Measurements from ENCODE around the gene MRPL21.
A peak's percentile ranks its signal among the peaks of the same experiment; 100 is the strongest.

Gene MRPL21

GRCh38 chr11:68934666-68935065 is 31.0 kb upstream of the MRPL21 start:
- DNase-seq: no peak

DNA sequence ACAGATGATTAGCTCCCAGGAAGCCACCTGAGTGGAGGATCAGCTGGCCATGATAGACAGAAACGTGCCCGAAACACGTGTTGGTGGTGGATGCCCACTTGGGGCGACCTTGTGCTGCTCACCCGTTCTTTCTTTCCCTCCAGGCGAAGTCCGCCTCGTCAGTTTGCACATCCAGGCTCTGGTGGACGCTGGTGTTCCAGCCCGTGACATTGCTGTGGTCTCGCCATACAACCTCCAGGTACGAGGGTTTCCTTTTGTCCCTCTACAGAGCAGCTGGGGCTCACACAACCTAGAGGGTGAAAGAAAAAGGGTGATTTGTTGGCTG is 30.7 kb upstream of the MRPL21 start:
- DNase-seq: no peak

DNA sequence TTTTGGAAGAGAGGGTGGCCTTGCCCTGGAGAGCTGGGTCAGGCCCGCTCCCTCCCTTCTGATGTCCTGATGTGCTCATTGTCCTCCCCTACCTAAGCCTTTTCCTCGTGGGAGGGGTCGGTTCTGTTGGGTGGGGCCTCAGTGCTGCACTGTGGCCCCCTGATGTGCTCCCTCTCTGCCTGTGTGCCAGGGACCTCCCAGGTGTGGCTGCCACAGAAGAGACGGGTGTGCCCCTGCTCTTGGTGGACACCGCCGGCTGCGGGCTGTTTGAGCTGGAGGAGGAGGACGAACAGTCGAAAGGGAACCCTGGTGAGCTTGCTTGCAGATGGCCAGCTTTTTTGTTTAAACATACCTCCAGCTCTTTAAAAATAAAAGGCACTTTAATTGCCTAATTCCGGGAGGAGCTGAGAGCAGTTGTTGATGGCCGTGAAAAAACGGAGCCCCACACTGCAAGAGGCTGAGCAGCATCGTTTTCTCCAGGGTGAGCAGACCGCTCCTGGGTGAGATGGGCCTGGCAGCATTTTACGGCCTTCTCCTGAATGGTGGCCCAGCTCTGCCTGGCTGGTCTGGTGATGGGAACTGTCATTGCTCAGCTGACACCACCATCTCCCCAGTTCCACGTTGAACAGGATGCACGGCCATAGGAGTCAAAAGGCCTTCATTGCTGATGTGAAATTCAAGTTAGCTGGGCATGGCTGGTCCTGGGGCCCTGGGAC is 30.1 kb upstream of the MRPL21 start:
- DNase-seq: no peak

DNA sequence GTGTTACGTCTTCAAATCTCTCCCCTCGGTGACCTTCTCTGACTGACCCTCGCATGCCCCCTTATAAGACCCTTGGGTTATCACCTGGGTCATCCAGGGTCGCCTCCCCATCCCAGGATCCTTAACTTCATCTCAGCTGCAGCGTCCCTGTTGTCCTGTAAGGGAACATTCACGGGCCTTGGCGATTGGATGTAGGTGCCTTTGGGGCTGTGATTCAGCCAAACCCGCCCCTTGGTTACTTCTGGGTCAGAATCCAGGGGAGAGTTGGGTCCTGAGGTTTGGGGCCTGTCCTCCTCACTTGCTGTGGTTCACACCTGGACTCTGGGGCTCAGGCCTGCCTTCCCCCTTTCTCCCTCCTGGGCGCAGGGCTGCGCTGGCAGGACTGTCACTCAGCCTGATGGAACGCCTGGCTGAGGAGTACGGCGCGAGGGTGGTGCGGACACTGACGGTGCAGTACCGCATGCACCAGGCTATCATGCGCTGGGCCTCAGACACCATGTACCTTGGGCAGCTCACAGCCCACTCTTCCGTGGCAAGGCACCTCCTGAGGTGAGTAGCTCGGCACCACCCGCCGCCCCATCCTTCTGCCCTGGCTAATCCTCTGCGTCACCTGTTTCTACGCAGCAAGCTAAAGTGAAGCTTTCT is 29.4 kb upstream of the MRPL21 start:
- DNase-seq: no peak

DNA sequence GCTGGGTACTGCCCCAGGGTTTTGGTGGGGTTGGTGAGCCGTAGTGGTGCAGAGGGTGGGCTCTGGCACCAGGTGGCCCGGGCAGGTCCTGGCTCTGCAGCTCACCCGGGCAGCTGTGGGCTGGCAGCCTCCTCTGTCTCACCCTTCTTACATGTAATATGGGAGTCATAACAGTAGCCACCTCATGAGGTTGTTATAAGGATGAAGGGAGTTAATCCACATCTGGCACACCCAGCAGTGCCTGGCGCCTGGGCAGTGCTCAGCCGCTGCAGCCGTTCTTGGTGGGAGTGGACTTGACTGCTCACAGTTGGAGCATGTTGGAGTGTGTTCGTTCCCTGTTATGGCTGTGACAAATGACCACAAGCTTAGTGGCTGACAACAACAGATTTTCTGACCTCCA is 28.7 kb upstream of the MRPL21 start:
- no peak for DNase-seq

DNA sequence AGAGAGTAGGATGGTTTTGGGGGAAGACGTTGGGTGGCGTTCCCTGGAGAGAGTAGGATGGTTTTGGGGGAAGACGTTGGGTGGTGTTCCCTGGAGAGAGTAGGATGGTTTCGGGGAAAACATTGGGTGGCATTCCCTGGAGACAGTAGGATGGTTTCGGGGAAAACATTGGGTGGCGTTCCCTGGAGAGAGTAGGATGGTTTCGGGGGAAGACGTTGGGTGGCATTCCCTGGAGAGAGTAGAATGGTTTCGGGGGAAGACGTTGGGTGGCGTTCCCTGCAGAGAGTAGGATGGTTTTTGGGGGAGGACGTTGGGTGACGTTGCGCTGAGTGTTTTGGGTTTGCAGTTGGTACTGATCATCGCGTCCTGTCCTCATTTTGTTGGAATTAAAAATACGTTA is 28.3 kb upstream of the MRPL21 start:
- no peak for DNase-seq

DNA sequence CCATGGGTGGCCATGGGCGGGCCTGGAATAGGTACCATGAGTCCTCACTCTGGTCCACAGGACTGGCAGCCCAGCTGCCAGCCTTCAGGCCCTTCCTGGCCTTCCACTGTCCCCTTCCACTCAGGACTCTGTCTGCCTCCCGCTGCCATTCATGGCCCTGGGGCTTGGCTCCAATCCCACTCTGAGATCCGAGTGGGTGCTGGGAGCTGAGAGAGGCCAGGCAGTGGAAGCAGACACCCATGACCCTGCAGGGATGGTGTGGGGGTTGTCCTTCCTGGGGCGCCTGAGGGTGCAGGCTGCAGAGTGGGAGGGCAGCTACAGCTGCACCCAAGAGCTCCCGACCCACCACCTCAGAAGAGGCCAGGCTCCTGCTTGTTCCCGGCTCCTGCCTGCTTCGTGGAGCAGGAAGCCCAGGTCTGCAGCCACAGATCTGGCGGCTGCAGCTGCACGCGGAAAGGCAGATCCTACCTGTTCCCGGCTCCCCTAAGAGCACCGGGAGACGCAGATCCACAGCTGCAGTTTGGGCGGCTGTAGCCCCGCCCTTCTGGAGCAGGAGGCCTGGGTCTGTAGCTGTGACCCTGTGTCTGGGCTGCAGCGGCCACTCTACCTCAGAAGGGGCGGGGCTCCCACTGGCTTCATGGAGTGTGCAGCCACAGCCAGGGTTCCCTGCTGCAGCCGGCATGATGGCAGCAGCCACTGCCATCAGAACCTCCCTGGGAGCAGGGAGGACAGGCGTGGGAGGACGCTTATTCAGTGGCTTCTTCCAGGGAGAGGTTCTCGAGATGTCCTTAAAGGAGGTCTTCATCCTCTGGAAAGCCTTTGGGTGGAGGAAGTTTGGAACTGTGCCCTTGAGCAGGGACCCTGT is 27.6 kb upstream of the MRPL21 start:
- DNase-seq: no peak

DNA sequence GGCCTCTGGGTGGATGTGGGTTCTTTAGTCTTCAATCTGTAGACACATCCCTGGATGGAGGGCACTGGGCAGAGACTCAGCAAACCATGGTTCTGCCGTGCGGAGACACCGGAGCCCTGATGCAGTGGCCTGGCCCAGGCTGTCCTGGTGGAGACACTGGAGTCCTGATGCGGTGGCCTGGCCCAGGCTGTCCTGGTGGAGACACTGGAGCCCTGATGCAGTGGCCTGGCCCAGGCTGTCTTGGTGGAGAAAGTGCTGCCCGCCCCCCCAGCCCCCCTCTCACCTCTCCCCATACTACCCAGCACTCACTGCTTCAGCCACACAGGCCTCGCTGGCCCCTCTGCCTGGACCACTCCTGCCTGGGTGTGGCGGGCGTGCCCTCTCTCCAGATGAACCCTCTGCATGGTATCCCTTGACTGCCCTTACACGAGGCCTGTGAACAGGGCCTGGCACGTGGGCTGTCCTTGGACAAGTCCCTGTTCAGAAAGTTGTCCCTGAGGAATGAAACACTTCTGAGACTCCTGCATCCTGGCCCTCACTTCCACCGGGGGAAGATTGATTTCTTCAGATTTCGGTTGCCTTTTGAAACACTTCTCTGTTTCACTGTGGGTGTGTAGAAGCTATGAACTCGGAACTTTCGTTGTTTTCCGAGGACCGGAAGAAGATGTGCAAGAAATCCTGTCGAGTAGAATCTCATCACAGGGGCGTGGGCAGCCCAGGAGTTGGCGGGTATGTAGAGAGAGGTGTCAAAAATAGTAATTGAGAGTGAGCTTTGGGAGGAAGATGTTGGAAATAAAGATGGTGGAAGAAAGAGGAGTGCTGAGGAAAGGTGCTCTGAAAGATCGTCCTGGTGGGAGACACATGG is 26.3 kb upstream of the MRPL21 start:
- no peak for DNase-seq

DNA sequence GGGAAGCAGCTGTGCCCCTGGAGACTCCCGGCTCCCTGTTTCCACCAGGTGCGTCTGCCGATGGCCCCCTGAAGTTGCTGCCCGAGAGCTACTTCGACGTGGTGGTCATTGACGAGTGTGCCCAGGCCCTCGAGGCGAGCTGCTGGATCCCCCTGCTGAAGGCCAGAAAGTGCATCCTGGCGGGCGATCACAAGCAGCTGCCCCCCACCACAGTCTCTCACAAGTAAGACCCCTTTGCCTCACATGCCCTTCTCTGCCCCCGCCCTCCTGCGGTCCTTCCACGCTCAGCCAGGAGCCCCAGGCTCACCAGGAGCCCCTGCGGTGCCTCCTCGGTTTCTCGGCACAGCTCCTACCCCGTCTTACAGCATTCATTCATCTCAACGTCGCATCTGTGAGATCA is 25.5 kb upstream of the MRPL21 start:
- no peak for DNase-seq

DNA sequence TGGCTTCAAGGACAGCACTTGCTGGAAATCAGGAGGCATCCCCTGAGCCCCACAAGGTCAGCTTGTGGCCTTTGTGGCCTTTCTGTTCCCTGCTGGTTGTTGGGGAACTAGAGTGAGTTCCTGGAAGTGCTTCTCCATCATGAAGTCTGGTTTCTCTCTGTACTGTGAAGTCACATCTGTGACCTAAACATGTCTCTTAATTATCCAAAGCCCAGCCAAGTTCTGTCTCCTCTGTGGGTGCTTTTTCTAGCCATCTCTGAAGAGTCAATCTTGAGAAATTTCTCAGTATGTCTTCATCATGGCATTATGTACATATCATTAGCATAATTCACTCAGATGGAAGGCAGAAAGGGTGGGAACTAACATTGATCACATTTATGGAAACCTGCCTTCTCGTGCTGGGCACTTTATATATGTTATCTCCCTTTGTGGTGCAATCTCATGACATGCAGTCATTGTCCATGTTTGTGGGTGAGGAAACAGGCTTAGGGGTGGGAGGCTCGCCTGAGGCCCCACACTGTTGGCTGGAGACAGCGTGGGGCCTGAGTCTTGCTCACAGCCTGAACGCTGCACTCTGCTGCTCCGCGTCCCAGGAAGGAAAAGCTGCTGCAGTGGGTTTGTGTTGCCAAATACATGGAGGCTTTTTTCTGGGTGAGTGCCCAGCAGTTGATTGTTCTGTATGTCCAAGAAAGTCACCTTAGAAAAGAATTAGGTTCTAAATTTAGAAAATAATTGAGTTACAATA is 24.7 kb upstream of the MRPL21 start:
- DNase-seq: no peak

- DNase-seq: peak; percentile 3
Measured at GRCh38 chr11:68927280-68928135, 23.9 kb upstream of the MRPL21 start.

DNA sequence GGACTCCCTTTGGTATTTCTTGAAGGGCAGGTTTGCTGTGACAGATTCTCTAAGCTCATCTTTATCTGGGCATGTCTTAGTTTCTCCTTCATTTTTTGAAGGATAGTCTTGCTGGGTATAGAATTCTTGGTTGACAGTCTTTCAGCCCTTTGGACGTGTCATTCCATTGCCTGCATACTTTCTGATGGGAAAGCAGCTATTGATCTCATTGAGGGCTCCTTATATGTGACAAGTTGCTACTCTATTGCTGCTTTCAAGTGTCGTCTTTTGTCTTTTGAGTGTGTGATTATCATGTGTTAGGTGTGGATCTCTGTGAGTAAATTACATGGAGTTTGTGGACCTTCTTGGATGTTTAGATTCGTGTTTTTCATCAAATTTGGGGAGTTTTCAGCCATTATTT is 22.0 kb upstream of the MRPL21 start:
- DNase-seq: no peak

DNA sequence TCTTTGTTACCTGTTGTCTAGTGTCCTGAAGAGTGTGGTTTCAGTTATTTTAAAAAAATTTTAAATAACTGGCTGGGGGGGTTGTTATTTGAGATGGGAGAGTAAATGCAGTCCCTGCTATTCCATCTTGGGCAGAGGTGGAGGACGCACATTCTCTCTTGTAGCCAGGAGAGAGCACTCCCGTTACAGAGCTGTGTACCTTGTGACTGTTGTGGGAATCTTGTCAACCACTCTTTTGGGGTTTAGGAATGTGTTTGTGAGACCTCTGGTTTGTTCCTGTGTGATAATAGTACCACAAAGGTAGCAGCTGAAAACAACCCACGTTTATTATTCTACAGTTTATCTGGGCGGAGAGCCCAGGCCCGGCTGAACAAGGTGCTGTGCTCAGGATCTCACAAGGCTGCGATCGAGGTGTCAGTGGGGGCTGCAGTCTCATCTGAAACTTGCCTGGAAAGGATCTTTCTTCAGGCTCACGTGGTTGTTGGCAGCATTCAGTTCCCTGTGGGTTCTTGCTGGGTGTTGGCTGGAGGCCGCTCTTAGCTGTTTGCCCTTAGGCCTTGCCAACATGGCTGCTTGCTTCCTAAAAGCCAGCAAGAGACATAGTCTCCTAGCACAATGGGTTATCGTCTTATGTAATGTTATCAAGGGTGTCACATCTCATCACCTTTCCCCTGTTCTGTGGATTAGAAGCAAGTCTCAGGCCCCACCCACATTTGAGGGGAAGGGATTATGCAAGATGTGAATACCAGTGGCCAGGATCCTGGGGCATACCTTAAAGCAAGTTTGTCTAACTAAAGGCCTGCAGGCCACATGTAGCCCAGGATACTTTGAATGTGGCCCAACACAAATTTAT is 20.7 kb upstream of the MRPL21 start:
- no peak for DNase-seq

DNA sequence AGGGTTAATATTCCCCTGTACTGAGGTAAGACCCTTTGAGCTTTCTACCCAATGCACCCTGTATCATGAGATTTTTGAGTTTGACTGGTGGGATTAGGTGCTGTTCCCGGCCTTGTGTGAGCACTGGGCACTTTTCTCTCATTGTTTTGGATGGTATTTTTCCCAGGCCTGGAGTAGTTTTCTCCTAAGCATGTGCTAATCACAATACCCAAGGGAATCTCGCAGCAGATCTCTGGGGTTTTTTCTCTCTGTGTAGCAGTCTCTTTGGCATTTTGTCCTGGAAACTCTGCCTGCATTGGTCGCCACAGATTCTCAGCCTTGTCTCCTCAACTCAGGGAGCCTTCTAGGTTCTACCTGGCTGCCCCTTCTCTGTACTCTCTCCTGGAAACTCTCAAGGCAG is 20.0 kb upstream of the MRPL21 start:
- peak; percentile 6 for DNase-seq

DNA sequence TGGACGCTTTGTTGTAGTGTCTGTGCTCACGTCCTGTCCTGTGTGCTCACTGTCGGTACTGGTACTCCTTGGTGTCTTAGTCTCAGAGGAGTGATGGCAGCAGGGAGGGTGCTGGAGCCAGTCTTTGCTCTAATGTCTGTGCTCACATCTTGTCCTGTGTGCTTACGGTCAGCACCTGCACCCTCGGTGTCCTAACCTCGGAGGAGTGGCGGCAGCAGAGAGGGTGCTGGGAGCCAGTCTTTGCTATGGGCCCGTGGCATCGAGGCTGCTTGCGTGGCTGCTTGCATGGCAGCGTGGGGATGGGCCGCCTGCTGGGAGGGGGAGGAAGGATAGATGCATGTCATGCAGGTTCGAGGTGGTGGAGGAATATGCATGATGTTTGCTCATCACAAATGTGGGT is 12.8 kb upstream of the MRPL21 start:
- no peak for DNase-seq

DNA sequence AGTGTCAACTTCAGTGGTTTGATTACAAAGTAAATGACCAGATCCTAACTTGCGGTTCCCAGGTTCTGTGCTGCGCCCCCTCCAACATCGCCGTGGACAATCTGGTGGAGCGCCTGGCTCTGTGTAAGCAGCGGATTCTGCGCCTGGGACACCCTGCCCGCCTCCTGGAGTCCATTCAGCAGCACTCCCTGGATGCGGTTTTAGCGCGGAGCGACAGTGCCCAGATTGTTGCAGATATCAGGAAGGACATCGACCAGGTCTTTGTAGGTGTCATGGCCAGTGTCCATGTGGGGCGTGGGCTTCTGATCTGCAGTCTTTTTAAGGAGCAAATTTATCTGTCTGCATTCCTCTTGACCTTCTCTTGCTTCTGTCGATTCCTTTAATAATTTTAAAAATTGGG is 11.1 kb upstream of the MRPL21 start:
- DNase-seq: no peak

DNA sequence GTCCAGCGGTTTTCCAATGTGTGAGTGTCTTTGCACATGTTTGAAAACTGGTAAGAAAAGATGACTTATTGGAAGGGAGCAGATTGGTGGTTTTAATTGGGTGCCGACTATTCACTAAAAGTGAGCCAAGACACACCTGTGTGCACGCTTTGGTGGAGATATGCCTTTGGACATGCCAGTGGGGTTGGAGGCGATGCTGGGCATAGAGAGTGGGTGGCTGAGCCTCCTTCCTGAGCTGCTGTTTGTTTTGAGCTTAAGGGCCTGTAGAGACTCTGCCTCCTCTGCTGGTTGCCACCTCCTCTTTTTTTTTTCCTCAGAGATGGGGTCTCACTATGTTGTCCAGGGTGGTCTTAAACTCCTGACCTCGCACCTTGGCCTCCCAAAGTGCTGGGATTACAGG is 9.6 kb upstream of the MRPL21 start:
- no peak for DNase-seq

DNA sequence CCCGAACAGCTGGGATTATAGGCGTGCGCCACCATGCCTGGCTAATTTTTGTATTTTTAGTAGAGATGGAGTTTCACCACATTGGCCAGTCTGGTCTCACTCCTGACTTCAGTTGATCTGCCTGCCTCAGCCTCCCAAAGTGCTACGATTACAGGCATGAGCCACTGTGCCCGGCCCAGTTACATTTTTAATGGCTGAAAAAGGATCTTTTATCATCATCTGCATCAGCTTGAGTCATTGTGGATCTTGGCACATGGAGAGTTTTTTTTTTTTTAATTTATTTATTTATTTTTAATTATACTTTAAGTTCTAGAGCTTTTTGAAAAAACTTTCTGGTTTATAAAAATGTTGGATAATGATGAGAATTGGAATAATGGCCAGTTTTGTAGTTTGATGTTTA is 8.6 kb upstream of the MRPL21 start:
- no peak for DNase-seq

- no peak for DNase-seq
Measured at GRCh38 chr11:68911731-68912130, 8.1 kb upstream of the MRPL21 start.

GRCh38 chr11:68910965-68911364 is 7.3 kb upstream of the MRPL21 start:
- DNase-seq: no peak

Measured in fibroblast of skin of scalp (primary cell).